GM20431 (cell line): ENCODE data around the gene PIKFYVE.

Source experiments
- in situ Hi-C: fragments of 300-500 bp; cut with MseI, MboI; formaldehyde crosslinking; loops from one replicate; pipeline ENCODE4 v1.15.0; 2020; ENCODE audit warnings: low sequenced_read_pairs; ENCODE audit not compliant: unreplicated experiment

The PIKFYVE gene

GRCh38 chr2:208295834-208296233 is 29.8 kb downstream of the PIKFYVE start:
- in situ Hi-C loops = no loop called here

- in situ Hi-C loops = no loop called here
Observed at GRCh38 chr2:208296610-208297009, 30.6 kb downstream of the PIKFYVE start.

- in situ Hi-C loops = no loop called here
Observed at GRCh38 chr2:208297961-208298360, 31.9 kb downstream of the PIKFYVE start.

GRCh38 chr2:208300847-208301618 is 35.0 kb downstream of the PIKFYVE start:
- in situ Hi-C loops = no loop called here

GRCh38 chr2:208304157-208304556 is 38.1 kb downstream of the PIKFYVE start:
- in situ Hi-C loops = no loop called here

- in situ Hi-C loops = no loop called here
Observed at GRCh38 chr2:208304695-208305094, 38.6 kb downstream of the PIKFYVE start.

- in situ Hi-C loops = no loop called here
Observed at GRCh38 chr2:208306291-208306690, 40.2 kb downstream of the PIKFYVE start.

- in situ Hi-C loops = no loop called here
Observed at GRCh38 chr2:208311321-208311720, 45.3 kb downstream of the PIKFYVE start.

- in situ Hi-C loops = no loop called here
Observed at GRCh38 chr2:208311954-208312353, 45.9 kb downstream of the PIKFYVE start.

- in situ Hi-C loops = no loop called here
Observed at GRCh38 chr2:208315081-208315788, 49.2 kb downstream of the PIKFYVE start.

- in situ Hi-C loops = no loop called here
Observed at GRCh38 chr2:208318127-208318526, 52.1 kb downstream of the PIKFYVE start.

GRCh38 chr2:208319391-208319790 is 53.3 kb downstream of the PIKFYVE start:
- in situ Hi-C loops = no loop called here

- in situ Hi-C loops = no loop called here
Observed at GRCh38 chr2:208320686-208321085, 54.6 kb downstream of the PIKFYVE start.

GRCh38 chr2:208326016-208326415 is 60.0 kb downstream of the PIKFYVE start:
- in situ Hi-C loops = no loop called here

GRCh38 chr2:208329485-208329884 is 63.4 kb downstream of the PIKFYVE start:
- in situ Hi-C loops = no loop called here

- in situ Hi-C loops = no loop called here
Observed at GRCh38 chr2:208334230-208334629, 68.2 kb downstream of the PIKFYVE start.

- in situ Hi-C loops = no loop called here
Observed at GRCh38 chr2:208346756-208347155, 80.7 kb downstream of the PIKFYVE start.

GRCh38 chr2:208350610-208351009 is 84.6 kb downstream of the PIKFYVE start:
- in situ Hi-C loops = no loop called here

GRCh38 chr2:208352644-208353567 is 86.9 kb downstream of the PIKFYVE start:
- in situ Hi-C loops = no loop called here

GRCh38 chr2:208354964-208355381 is 88.9 kb downstream of the PIKFYVE start:
- in situ Hi-C loops = no loop called here
